DOHH2 (cell line): ENCODE data around the gene BCL2L13.

Experiments used
- H3F3A ChIP-seq: fragments of 200-600 bp; sonication (generic), shearing (Covaris generic); 2 replicates; pipeline ENCODE4 v1.6.0; 2016; ENCODE audit warnings: antibody characterized with exemption, mild to moderate bottlenecking; ENCODE audit not compliant: control insufficient read depth, insufficient read depth
- H3K27ac ChIP-seq: fragments of 200-600 bp; sonication (generic); 2 replicates; pipeline ENCODE4 v1.5.1; 2014; ENCODE audit warnings: low read depth, mild to moderate bottlenecking, low read length, moderate library complexity
- H3K27me3 ChIP-seq: fragments of 200-600 bp; sonication (generic); 2 replicates; pipeline ENCODE4 v1.6.1; 2014; ENCODE audit warnings: mild to moderate bottlenecking, low read length, mixed read lengths; ENCODE audit not compliant: control insufficient read depth
- H3K36me3 ChIP-seq: fragments of 200-600 bp; sonication (generic); 2 replicates; pipeline ENCODE4 v1.6.1; 2014; ENCODE audit warnings: mild to moderate bottlenecking, low read length, moderate library complexity, mixed read lengths; ENCODE audit not compliant: control insufficient read depth
- H3K4me1 ChIP-seq: fragments of 200-600 bp; sonication (generic); 2 replicates; pipeline ENCODE4 v1.6.1; 2014; ENCODE audit warnings: mild to moderate bottlenecking, low read length, mixed read lengths; ENCODE audit not compliant: control insufficient read depth
- H3K4me2 ChIP-seq: fragments of 200-600 bp; sonication (generic); 2 replicates; pipeline ENCODE4 v1.6.0; 2014; ENCODE audit warnings: mild to moderate bottlenecking, low read length, moderate library complexity
- H3K4me3 ChIP-seq: fragments of 200-600 bp; sonication (generic); 2 replicates; pipeline ENCODE4 v1.5.1; 2014; ENCODE audit warnings: mild to moderate bottlenecking, low read length, mixed read lengths
- H3K79me2 ChIP-seq: fragments of 200-600 bp; sonication (generic); 2 replicates; pipeline ENCODE4 v1.6.1; 2014; ENCODE audit warnings: mild to moderate bottlenecking, low read length, mixed read lengths; ENCODE audit not compliant: control insufficient read depth
- H3K9me2 ChIP-seq: fragments of 200-600 bp; sonication (generic); replicated peaks from 2 replicates; pipeline ENCODE4 v1.6.1; 2014; ENCODE audit warnings: mild to moderate bottlenecking, low read length, mixed read lengths; ENCODE audit not compliant: control insufficient read depth
- H3K9me3 ChIP-seq: fragments of 200-600 bp; sonication (generic); 2 replicates; pipeline ENCODE4 v1.6.1; 2014; ENCODE audit warnings: antibody characterized with exemption, low read length, mixed read lengths; ENCODE audit not compliant: control insufficient read depth, insufficient read depth
- H4K20me1 ChIP-seq: fragments of 200-600 bp; sonication (generic); 2 replicates; pipeline ENCODE4 v1.6.0; 2014; ENCODE audit warnings: low read depth, mild to moderate bottlenecking, antibody characterized with exemption, low read length, moderate library complexity; ENCODE audit not compliant: control insufficient read depth, insufficient read depth
- CTCF ChIP-seq: fragments of 200-600 bp; sonication (generic); IDR thresholded peaks from one replicate; pipeline ENCODE4 v1.5.1; 2014; ENCODE audit warnings: antibody characterized with exemption, mild to moderate bottlenecking, low read depth, low read length; ENCODE audit not compliant: poor library complexity, severe bottlenecking
- EZH2phosphoT487 ChIP-seq: fragments of 200-600 bp; sonication (generic); IDR thresholded peaks from 2 replicates; pipeline ENCODE4 v1.6.1; 2017; ENCODE audit warnings: borderline replicate concordance, mild to moderate bottlenecking, antibody characterized with exemption, low read length, moderate library complexity, mixed read lengths

Gene BCL2L13

GRCh38 chr22:17769716-17770082, 131.1 kb downstream of the BCL2L13 start:
- Histone ChIP-seq H3F3A (peaks cover 3% of the 10 kb centered on the region), H3K27ac (no peak overlapping the region), H3K4me3 (no peak overlapping the region), H3K4me1 (peaks cover 32% of the 10 kb centered on the region), H3K9me3 (no peaks in the 10 kb centered on the region), H4K20me1 (peaks cover 16% of the 10 kb centered on the region), H3K4me2 (no peak overlapping the region), H3K9me2 (no peaks in the 10 kb centered on the region), H3K36me3 (peaks cover 8% of the 10 kb centered on the region; the same call in 1 of the 2 replicates), H3K27me3 (no peaks in the 10 kb centered on the region), H3K79me2 (peaks cover 84% of the 10 kb centered on the region)
- TF ChIP-seq CTCF (no peak), EZH2phosphoT487 (no peak)

- Histone ChIP-seq H3K4me2 (no peak overlapping the region), H3K4me3 (no peak overlapping the region), H3K4me1 (peaks cover 39% of the 10 kb centered on the region), H3F3A (peaks cover 10% of the 10 kb centered on the region), H4K20me1 (peaks cover 16% of the 10 kb centered on the region), H3K27me3 (no peaks in the 10 kb centered on the region), H3K9me3 (no peaks in the 10 kb centered on the region), H3K9me2 (no peaks in the 10 kb centered on the region), H3K79me2 (peaks cover 76% of the 10 kb centered on the region), H3K36me3 (peaks cover 8% of the 10 kb centered on the region; the same call in 1 of the 2 replicates), H3K27ac (no peak overlapping the region)
- TF ChIP-seq CTCF (no peak), EZH2phosphoT487 (no peak)
Observed at GRCh38 chr22:17770180-17771077, 131.9 kb downstream of the BCL2L13 start.

GRCh38 chr22:17772249-17772957, 133.8 kb downstream of the BCL2L13 start:
- TF ChIP-seq EZH2phosphoT487 (no peak), CTCF (no peak)
- no peaks in the 10 kb centered on the region for H3K9me3 ChIP-seq
- peak overlapping the region; percentile 72 for H3K4me3 ChIP-seq
- peaks cover 11% of the 10 kb centered on the region for H3F3A ChIP-seq
- H4K20me1 ChIP-seq = peaks cover 14% of the 10 kb centered on the region
- peaks cover 8% of the 10 kb centered on the region; the same call in 1 of the 2 replicates for H3K36me3 ChIP-seq
- no peaks in the 10 kb centered on the region for H3K27me3 ChIP-seq
- H3K27ac ChIP-seq = no peak overlapping the region
- peaks cover 63% of the 10 kb centered on the region for H3K79me2 ChIP-seq
- no peaks in the 10 kb centered on the region for H3K9me2 ChIP-seq
- H3K4me1 ChIP-seq = peaks cover 52% of the 10 kb centered on the region
- peak overlapping the region; percentile 95 for H3K4me2 ChIP-seq
